HepG2 (cell line): ENCODE measurements around the gene EOMES. TPM values are rescaled to one million over a fixed set of nuclear protein-coding genes. Genes with fewer than 3 reads are reported as not detected.

ENCODE experiments used
- ASH2L ChIP-seq: fragments of 300-600, 200-600 bp; sonication (generic); IDR thresholded peaks from 2 replicates; pipeline ENCODE4 v1.7.0; 2017; ENCODE audit warnings: low read depth, mild to moderate bottlenecking, moderate library complexity, mixed read lengths, low read length; ENCODE audit not compliant: insufficient read length
- ATAD3A ChIP-seq: sonication (generic); formaldehyde crosslinking; IDR thresholded peaks from 2 replicates; pipeline ENCODE4 v1.4.0; 2020; ENCODE audit warnings: missing genetic modification reagents
- CBFB ChIP-seq: sonication (generic); formaldehyde crosslinking; IDR thresholded peaks from 2 replicates; pipeline ENCODE4 v1.4.0; 2020; ENCODE audit warnings: missing genetic modification reagents
- CREBL2 ChIP-seq: sonication (generic); formaldehyde crosslinking; IDR thresholded peaks from 2 replicates; pipeline ENCODE4 v1.8.1; 2023; ENCODE audit warnings: missing genetic modification reagents, mild to moderate bottlenecking, borderline replicate concordance
- CTCF ChIP-seq: sonication (generic); formaldehyde crosslinking; IDR thresholded peaks from 2 replicates; pipeline ENCODE4 v1.5.0; 2020; ENCODE audit warnings: mild to moderate bottlenecking, missing genetic modification reagents, moderate library complexity
- FIP1L1 ChIP-seq: fragments of 200-400 bp; formaldehyde crosslinking; IDR thresholded peaks from 2 replicates; pipeline ENCODE4 v1.6.1; 2018; ENCODE audit warnings: low read depth, mild to moderate bottlenecking, low read length, moderate library complexity, borderline replicate concordance; ENCODE audit not compliant: insufficient read depth
- FOXJ3 ChIP-seq: sonication (generic); formaldehyde crosslinking; IDR thresholded peaks from 2 replicates; pipeline ENCODE4 v1.4.0; 2020; ENCODE audit warnings: missing genetic modification reagents, mild to moderate bottlenecking, borderline replicate concordance
- GATA4 ChIP-seq: sonication (generic); IDR thresholded peaks from 2 replicates; pipeline ENCODE4 v1.6.1; 2016; ENCODE audit warnings: antibody characterized with exemption, low read depth, borderline replicate concordance
- KDM5B ChIP-seq: sonication (generic); formaldehyde crosslinking; IDR thresholded peaks from 2 replicates; pipeline ENCODE4 v1.4.0; 2020; ENCODE audit warnings: missing genetic modification reagents, mild to moderate bottlenecking, borderline replicate concordance
- MEIS2 ChIP-seq: sonication (generic); formaldehyde crosslinking; IDR thresholded peaks from 2 replicates; pipeline ENCODE4 v1.9.0; 2021; ENCODE audit warnings: mild to moderate bottlenecking, missing genetic modification reagents
- MXI1 ChIP-seq: IDR thresholded peaks from 3 replicates; pipeline ENCODE4 v1.6.1; 2012; ENCODE audit warnings: low read depth, low read length, inconsistent platforms, borderline replicate concordance
- POGZ ChIP-seq: sonication (generic); formaldehyde crosslinking; IDR thresholded peaks from 2 replicates; pipeline ENCODE4 v1.4.0; 2020; ENCODE audit warnings: mild to moderate bottlenecking, missing genetic modification reagents
- POLR2AphosphoS5 ChIP-seq: IDR thresholded peaks from 2 replicates; pipeline ENCODE4 v1.6.1; 2012; ENCODE audit warnings: low read depth, low read length
- RAD51 ChIP-seq: fragments of 450-650 bp; IDR thresholded peaks from 2 replicates; pipeline ENCODE4 v1.6.1; 2016; ENCODE audit warnings: borderline replicate concordance
- TBX2 ChIP-seq: sonication (generic); formaldehyde crosslinking; IDR thresholded peaks from 2 replicates; pipeline ENCODE4 v1.5.0; 2020; ENCODE audit warnings: missing genetic modification reagents, mild to moderate bottlenecking, borderline replicate concordance
- TEAD2 ChIP-seq: sonication (generic); formaldehyde crosslinking; IDR thresholded peaks from 2 replicates; pipeline ENCODE4 v1.9.0; 2021; ENCODE audit warnings: missing genetic modification reagents
- YY1 ChIP-seq: IDR thresholded peaks from 2 replicates; pipeline ENCODE4 v1.6.1; 2011; ENCODE audit warnings: low read length, low read depth, moderate library complexity, mild to moderate bottlenecking; ENCODE audit not compliant: insufficient read depth, insufficient replicate concordance
- ZFP1 ChIP-seq: IDR thresholded peaks from 2 replicates; pipeline ENCODE4 v1.6.1; 2016
- ZKSCAN1 ChIP-seq: fragments of 150-350 bp; IDR thresholded peaks from 2 replicates; pipeline ENCODE4 v1.6.1; 2014; ENCODE audit warnings: low read length
- ZKSCAN5 ChIP-seq: sonication (generic); formaldehyde crosslinking; IDR thresholded peaks from 2 replicates; pipeline ENCODE4 v1.5.1; 2020; ENCODE audit warnings: mild to moderate bottlenecking, missing genetic modification reagents
- ZNF121 ChIP-seq: sonication (generic); formaldehyde crosslinking; IDR thresholded peaks from 2 replicates; pipeline ENCODE4 v1.5.0; 2020; ENCODE audit warnings: mild to moderate bottlenecking, missing genetic modification reagents
- ZNF280B ChIP-seq: sonication (generic); formaldehyde crosslinking; IDR thresholded peaks from 2 replicates; pipeline ENCODE4 v1.5.0; 2020; ENCODE audit warnings: missing genetic modification reagents, mild to moderate bottlenecking, borderline replicate concordance
- ZNF282 ChIP-seq: fragments of 450-650 bp; IDR thresholded peaks from 2 replicates; pipeline ENCODE4 v1.6.1; 2018; ENCODE audit not compliant: partially characterized antibody
- ZNF790 ChIP-seq: sonication (generic); formaldehyde crosslinking; IDR thresholded peaks from 2 replicates; pipeline ENCODE4 v1.8.0; 2022; ENCODE audit warnings: missing genetic modification reagents, mild to moderate bottlenecking, borderline replicate concordance
- ZXDC ChIP-seq: sonication (generic); formaldehyde crosslinking; IDR thresholded peaks from 2 replicates; pipeline ENCODE4 v1.5.0; 2020; ENCODE audit warnings: mild to moderate bottlenecking, missing genetic modification reagents
- polyA plus RNA-seq, 8 experiments: library from polyadenylated mRNA; depleted of rRNA in 3 of 8; stranded (reverse) in 7 of 8; unstranded in 1 of 8; fragments of >200 nt; fragmentation: Illumina TruSeq in 4 of 8; extraction: Trizol in 4 of 8; gene quantifications; 2 replicates each; pipeline versions ENCODE4 v1.2.1 to v1.2.3, GENCODE V29; 2011 to 2016; ENCODE audit warnings: low read depth in 4 of 8, missing spikeins in 1 of 8, mixed read lengths in 1 of 8; ENCODE audit not compliant: insufficient read depth in 1 of 8
- total RNA-seq, 5 experiments: library from RNA; depleted of rRNA; stranded (reverse); fragments of >200 nt; fragmentation: Illumina TruSeq; extraction: Trizol; gene quantifications; 2 replicates each; pipeline ENCODE4 v1.2.3, GENCODE V29; 2016; ENCODE audit warnings: low read depth in 1 of 5

Gene EOMES
- total and polyA plus RNA-seq, 2 of the 13 experiments (the other 11 are each of a cell fraction or from before 2014, with no cell fraction given), result 0.11 to 0.12 TPM

- TF ChIP-seq CTCF (CRISPR knock-in tag) (no peak), TBX2 (CRISPR knock-in tag) (0 out of 2 replicates have a peak, but pooled peaks have one; percentile 16), ZNF790 (no peak), RAD51 (no peak), CREBL2 (CRISPR knock-in tag) (no peak), ZKSCAN5 (CRISPR knock-in tag) (no peak), ZNF121 (0 out of 2 replicates have a peak, but pooled peaks have one; percentile 26), ZXDC (CRISPR knock-in tag) (no peak), GATA4 (no peak), FIP1L1 (no peak), CBFB (0 out of 2 replicates have a peak, but pooled peaks have one; percentile 45), POGZ (CRISPR knock-in tag) (peak; percentile 75), ZNF282 (no peak), ZKSCAN1 (no peak), ASH2L (peak; percentile 26), FOXJ3 (CRISPR knock-in tag) (0 out of 2 replicates have a peak, but pooled peaks have one; percentile 23), MXI1 (no peak), ZFP1 (0 out of 2 replicates have a peak, but pooled peaks have one; percentile 21), TEAD2 (CRISPR knock-in tag) (no peak), YY1 (peak; percentile 70), KDM5B (CRISPR knock-in tag) (no peak), ATAD3A (CRISPR knock-in tag) (no peak), ZNF280B (no peak), POLR2AphosphoS5 (no peak), MEIS2 (CRISPR knock-in tag) (no peak)
Observed at GRCh38 chr3:27680517-27681246, 41.4 kb downstream of the EOMES start (continued).
